GM21717 (cell line): ENCODE measurements around the gene SHMT2.

Experiments
- ATAC-seq: cut with Tn5 transposase; IDR thresholded peaks from one replicate; pipeline ENCODE4 v1.9.1; 2021; ENCODE audit warnings: mild to moderate bottlenecking, moderate library complexity; ENCODE audit not compliant: unreplicated experiment

Gene SHMT2

DNA sequence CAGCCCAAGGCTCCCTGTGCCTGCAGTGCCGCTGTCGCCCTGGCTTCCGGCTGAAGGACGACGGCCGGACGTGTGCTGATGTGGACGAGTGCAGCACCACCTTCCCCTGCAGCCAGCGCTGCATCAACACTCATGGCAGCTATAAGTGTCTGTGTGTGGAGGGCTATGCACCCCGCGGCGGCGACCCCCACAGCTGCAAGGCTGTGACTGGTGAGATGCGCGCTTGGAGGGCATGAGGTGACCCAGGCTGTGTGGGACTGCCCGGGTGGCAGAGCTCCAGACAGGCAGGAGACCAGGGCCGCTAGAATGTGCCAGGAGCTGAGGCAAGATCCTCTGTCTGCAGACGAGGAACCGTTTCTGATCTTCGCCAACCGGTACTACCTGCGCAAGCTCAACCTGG lies 32.6 kb upstream of the SHMT2 start:
- ATAC-seq = no peak

- no peak for ATAC-seq
Measured at GRCh38 chr12:57198329-57198728, 31.2 kb upstream of the SHMT2 start.

DNA sequence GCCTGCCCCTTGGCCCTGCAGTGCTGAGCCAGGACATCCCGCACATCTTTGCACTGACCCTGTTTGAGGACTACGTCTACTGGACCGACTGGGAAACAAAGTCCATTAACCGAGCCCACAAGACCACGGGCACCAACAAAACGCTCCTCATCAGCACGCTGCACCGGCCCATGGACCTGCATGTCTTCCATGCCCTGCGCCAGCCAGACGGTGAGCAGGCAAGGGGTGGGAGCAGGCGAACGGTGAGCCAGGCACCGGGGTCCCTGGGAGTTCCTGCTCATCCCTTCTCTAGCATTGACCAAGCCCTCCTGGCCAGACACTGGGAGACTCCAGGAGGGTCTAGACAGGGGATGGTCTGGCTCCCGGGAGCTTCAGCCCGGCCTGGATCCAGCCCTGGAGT lies 30.3 kb upstream of the SHMT2 start:
- no peak for ATAC-seq

DNA sequence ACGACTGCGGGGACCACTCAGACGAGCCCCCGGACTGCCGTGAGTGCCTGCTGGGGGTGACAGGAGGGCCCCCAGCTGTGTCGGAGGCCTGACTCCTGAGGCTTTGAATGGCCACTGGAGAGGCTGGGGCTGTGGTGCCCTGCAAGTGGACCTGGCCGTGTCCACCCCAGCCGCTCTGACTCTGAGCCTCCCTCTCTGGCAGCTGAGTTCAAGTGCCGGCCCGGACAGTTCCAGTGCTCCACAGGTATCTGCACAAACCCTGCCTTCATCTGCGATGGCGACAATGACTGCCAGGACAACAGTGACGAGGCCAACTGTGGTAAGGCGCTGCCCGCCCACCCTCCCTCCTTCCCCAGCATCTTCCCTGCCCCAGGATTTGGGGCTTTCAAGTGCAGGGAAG lies 29.0 kb upstream of the SHMT2 start:
- ATAC-seq = no peak

GRCh38 chr12:57201219-57201618 lies 28.3 kb upstream of the SHMT2 start:
- ATAC-seq = no peak

DNA sequence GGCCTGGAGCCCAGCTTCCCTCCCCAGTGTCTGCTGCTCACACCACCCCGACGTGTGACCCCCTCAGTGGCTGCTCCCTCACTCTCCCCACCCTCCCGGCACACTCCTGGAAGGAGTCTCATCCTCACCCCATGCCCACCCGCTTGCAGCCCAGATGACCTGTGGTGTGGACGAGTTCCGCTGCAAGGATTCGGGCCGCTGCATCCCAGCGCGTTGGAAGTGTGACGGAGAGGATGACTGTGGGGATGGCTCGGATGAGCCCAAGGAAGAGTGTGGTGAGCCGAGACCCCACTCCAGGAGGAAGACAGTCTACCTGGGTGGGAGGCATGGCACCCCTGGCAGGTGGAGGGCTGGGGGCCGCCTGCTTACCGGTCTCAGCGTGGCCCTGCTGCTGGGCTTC lies 27.9 kb upstream of the SHMT2 start:
- no peak for ATAC-seq

DNA sequence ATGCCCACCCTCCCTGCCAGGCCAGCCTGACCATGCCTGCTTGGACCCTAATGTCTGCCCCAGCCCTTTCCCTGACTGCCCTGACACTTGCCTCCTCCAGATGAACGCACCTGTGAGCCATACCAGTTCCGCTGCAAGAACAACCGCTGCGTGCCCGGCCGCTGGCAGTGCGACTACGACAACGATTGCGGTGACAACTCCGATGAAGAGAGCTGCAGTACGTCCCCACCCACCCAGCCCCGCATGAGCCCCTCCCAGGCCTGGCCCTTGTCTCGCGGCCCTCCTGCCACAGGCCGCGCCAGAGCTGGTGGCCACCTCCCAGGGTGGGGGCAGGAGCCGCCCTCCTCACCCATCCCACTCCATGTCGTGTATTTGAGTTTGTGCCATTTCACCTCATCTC lies 27.2 kb upstream of the SHMT2 start:
- no peak for ATAC-seq

GRCh38 chr12:57203201-57203600 lies 26.3 kb upstream of the SHMT2 start:
- ATAC-seq = no peak

- ATAC-seq = no peak
Measured at GRCh38 chr12:57203791-57204190, 25.7 kb upstream of the SHMT2 start.

DNA sequence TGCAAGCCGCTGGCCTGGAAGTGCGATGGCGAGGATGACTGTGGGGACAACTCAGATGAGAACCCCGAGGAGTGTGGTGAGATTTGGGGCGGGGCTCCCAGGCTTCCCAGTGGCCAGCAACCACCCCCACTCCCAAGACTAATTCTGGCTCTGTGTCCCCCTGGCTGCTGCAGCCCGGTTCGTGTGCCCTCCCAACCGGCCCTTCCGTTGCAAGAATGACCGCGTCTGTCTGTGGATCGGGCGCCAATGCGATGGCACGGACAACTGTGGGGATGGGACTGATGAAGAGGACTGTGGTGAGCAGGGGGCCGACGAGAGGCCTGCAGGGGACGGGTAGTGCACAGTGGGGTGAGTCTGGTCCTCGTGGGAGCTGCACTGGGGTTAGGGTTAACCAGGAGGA lies 25.1 kb upstream of the SHMT2 start:
- no peak for ATAC-seq

DNA sequence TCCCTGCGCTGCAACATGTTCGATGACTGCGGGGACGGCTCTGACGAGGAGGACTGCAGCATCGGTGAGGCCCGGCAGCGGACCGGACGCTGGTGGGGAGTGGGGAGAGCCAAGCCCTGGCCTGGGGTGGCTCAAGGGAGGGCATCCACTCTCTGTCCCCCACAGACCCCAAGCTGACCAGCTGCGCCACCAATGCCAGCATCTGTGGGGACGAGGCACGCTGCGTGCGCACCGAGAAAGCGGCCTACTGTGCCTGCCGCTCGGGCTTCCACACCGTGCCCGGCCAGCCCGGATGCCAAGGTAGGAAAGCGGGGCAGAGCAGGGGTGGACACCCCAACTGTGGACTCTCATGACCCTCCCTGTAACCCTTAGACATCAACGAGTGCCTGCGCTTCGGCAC lies 24.3 kb upstream of the SHMT2 start:
- ATAC-seq = no peak

GRCh38 chr12:57205931-57206330 lies 23.6 kb upstream of the SHMT2 start:
- ATAC-seq = no peak

DNA sequence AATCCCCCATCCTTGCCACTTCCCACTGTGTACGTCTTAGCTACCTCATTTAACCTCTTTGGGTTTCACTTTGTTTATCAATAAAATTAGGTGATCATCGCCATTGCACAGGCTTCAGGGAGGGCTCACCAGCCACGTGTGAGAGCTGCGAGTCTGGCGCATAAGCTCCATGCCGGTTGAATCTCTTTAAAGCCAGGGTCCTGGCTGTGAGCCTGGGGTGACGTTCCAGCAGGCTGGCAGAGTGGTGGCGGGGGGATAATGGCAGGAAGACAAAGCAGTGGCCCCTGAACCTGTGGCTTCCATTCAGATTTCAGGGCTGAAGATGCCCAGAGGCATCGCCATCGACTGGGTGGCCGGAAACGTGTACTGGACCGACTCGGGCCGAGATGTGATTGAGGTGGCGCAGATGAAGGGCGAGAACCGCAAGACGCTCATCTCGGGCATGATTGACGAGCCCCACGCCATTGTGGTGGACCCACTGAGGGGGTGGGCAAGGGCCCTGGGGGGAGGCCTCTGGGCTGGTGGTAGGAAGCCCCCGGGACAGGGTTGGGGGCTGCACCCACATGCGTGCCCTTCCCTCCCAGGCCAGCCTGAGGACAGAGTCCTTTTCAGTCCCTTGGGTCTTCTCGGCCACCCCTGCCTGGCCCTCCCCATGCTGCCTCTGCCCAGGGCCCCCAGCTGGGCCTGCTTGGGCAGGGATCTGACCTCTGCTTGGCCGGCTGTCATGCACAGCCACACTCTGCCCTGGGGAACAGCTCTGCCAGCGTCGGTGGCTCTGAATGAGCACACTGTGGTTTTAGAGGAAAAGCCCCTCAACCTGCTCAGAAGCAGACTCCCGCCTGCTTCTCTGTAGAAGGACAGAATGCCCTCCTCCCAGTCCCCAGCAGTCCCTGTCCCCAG lies 21.5 kb upstream of the SHMT2 start:
- no peak for ATAC-seq

DNA sequence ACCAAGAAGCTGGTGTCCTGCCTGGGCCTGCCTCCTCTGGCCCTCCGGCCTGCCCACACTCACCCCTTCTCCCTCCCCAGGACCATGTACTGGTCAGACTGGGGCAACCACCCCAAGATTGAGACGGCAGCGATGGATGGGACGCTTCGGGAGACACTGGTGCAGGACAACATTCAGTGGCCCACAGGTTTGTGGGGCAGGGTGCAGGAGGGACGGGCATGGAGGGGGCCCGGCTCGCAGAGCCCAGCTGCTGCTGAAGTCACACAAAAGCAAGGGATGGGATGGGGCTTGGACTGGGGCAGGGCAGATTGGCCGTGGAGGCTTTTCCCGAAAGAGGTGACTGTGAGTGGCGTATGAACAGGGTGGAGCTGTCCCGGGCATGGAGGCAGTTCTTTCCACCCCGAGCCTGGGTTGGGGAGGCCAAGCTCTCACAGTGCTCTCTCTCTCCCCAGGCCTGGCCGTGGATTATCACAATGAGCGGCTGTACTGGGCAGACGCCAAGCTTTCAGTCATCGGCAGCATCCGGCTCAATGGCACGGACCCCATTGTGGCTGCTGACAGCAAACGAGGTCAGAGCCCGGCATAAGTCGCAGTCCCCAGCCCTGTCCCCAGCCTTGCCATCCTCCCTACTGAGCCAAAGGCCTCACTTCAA lies 20.8 kb upstream of the SHMT2 start:
- ATAC-seq = no peak

DNA sequence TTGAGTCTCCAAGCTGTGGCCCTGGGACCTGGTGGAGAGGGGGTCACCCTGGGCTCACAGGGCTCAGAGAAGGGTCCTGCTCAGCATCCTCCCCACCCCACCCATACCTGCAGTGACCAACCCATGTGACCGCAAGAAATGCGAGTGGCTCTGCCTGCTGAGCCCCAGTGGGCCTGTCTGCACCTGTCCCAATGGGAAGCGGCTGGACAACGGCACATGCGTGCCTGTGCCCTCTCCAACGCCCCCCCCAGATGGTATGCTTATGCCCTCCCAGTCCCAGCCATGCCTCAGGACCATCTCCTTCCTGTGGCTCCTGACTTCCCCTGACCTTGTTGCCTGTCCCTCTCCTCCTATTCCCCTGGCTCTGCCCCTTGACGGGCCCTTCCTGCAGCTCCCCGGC lies 19.6 kb upstream of the SHMT2 start:
- ATAC-seq = no peak

DNA sequence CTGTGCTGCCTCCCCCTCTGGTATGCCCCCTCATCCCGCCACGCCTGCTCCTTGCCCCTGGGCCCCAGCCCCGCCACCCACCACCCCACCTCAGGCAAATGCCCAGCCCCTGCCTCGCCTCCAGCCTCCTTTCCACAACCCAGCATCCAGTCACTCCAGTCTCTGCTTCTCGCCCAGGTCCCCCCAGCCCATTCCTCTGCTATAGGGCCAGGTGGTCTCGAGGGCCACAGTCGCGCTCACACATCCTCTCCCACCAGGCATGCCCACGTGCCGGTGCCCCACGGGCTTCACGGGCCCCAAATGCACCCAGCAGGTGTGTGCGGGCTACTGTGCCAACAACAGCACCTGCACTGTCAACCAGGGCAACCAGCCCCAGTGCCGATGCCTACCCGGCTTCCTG lies 19.1 kb upstream of the SHMT2 start:
- ATAC-seq = no peak

- no peak for ATAC-seq
Measured at GRCh38 chr12:57210926-57211692, 18.4 kb upstream of the SHMT2 start.

DNA sequence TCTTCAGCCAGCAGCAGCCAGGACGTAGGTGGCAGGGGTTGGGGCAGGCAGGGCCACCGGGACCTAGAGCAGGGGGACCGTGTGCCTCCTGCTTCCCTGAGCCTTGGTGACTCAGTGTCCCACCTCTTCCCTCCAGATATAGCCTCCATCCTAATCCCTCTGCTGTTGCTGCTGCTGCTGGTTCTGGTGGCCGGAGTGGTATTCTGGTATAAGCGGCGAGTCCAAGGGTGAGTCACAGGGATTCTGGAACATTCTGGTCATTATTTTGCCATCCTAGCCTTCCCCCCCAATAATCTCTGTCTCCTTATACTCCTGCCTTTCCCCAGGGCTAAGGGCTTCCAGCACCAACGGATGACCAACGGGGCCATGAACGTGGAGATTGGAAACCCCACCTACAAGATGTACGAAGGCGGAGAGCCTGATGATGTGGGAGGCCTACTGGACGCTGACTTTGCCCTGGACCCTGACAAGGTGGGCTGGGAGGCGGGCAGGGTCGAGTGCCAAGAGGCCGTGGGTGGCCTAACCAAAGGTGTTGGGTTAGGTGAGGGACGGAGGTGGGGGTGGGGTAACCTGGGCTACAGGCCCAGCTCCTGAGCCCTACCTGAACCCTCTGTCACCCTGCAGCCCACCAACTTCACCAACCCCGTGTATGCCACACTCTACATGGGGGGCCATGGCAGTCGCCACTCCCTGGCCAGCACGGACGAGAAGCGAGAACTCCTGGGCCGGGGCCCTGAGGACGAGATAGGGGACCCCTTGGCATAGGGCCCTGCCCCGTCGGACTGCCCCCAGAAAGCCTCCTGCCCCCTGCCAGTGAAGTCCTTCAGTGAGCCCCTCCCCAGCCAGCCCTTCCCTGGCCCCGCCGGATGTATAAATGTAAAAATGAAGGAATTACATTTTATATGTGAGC lies 17.5 kb upstream of the SHMT2 start:
- no peak for ATAC-seq

GRCh38 chr12:57212701-57213057 lies 16.8 kb upstream of the SHMT2 start:
- ATAC-seq = no peak

DNA sequence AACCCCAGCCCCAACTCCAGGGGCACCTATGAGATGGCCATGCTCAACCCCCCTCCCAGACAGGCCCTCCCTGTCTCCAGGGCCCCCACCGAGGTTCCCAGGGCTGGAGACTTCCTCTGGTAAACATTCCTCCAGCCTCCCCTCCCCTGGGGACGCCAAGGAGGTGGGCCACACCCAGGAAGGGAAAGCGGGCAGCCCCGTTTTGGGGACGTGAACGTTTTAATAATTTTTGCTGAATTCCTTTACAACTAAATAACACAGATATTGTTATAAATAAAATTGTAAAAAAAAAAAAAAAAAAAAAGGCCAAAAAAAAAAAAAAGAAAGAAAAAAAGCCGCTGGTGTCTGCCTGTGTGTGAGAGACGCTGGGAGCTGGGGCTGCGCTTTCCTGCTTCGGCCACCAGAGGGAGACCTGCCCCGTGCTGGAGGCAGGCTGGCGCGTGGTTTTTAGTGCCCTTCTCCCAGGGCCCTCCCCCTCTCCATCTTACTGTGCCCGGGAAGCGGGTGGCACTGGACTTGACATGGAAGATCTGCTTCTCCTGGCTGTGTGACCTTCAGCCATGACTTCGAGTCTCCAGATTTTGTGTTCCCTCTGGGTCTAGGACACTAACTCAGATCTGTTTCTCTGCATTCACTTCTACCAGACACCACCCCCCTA lies 16.3 kb upstream of the SHMT2 start:
- no peak for ATAC-seq
